GM19193 (cell line): ENCODE measurements around the gene SLC25A36.

Experiments used
- POLR2A ChIP-seq: IDR thresholded peaks from 4 replicates; pipeline ENCODE4 v1.6.1; 2011; ENCODE audit not compliant: insufficient read depth, insufficient read length; ENCODE audit errors: extremely low read depth

SLC25A36 gene

DNA sequence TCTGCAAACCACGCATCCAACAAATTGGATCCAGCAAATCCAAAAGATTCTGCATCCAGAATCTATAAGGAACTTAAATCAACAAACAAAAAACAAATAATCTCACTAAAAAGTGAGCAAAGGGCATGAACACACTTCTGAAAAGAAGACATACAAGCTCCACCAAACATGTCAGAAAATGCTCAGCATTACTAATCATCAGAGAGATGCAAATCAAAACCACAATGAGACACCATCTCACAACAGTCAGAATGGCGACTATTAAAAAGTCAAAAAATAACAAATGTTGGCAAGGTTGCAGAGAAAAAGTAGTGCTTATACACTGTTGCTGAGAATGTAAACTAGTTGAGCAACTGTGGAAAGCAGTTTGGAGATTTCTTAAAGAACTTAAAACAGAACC, 21.6 kb upstream of the SLC25A36 start:
- no peak for TF ChIP-seq POLR2A

- no peak for TF ChIP-seq POLR2A
Measured at GRCh38 chr3:140922634-140923033, 19.0 kb upstream of the SLC25A36 start.

DNA sequence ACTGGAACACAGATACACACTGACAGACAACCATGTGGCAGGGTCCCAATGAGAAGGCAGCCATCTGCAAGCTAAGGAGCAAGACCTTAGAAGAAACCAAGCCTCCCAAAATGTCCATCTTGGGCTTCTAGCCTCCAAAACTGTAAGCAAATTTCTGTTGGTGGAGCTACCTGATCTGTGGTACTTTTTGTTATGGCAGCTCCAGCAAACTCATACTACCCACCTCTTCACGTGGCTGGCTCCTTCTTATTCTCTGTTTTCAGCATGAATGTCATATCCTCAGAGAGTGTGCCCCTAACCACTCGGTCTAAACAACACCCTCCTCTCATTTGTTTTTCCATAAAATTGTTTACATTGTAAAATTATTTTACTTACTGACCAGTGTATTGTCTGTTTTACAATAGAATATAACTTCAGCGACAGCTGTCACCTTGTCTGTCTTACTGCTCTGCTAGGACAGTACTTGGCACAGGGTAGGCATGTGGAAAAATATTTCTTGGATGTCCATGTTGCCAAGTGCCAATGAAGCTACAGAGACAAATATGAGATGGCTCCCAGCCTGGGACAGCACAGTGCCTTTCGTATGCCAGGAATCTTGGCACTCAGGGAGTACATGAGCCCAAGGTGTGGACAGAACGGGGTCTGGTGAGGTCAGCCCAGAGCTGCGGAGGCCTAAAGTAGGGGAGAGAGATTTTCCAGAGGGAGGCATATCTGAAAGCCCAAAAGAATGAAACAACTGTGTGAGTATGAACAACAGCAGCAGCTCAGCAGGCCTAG, 17.4 kb upstream of the SLC25A36 start:
- no peak for TF ChIP-seq POLR2A

DNA sequence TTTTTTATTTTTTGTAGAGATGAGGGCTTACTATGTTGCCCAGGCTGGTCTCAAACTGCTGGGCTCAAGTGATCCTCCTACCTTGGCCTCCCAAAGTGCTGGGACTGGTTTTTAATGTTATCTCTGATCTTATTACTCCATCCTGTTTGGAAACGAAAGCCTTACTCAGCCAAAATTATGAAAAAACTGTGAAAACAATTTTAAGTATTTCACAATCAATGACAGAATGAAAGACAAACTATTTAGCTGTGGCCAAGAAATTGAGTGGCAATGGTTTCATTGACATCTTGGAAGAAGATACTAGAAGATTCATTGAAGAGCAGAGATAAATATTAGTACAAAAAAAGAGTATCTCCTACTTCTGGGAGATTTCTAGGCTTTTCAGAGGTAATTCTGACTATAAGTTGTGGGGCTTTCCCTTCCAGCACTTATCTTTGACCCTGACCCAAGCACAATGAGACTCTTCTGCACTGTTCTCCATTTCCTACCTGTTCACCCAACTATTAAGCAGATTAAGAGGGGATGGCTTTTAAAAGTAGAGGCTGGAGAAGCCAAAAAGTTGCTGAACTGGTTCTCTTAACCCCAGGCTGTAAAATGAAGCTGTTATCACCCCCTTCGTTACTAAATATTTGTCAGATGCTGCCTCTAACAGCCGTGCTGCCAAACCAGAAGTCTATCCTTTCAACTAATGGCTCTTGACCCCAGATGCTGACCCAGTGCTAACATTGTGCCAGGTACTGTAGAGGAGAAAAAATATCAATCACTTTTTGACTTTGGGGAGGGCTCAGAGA, 14.2 kb upstream of the SLC25A36 start:
- no peak for TF ChIP-seq POLR2A

- no peak for TF ChIP-seq POLR2A
Measured at GRCh38 chr3:140929446-140929845, 12.2 kb upstream of the SLC25A36 start.

GRCh38 chr3:140931016-140931454, 10.6 kb upstream of the SLC25A36 start:
- TF ChIP-seq POLR2A: no peak

- no peak for TF ChIP-seq POLR2A
Measured at GRCh38 chr3:140931801-140932200, 9.8 kb upstream of the SLC25A36 start.

DNA sequence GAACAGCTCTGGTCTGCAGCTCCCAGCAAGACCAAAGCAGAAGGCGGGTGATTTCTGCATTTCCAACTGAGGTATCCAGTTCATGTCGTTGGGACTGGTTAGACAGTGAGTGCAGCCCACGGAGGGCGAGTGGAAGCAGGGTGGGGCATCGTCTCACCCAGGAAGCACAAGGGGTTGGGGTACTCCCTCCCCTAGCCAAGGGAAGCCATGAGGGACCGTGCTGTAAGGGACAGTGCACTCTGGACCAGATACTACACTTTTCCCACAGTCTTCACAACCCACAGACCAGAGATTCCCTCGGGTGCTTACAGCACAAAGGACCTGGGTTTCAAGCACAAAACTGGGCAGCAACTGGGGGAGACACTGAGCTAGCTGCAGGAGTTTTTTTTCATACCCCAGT, 8.5 kb upstream of the SLC25A36 start:
- no peak for TF ChIP-seq POLR2A

DNA sequence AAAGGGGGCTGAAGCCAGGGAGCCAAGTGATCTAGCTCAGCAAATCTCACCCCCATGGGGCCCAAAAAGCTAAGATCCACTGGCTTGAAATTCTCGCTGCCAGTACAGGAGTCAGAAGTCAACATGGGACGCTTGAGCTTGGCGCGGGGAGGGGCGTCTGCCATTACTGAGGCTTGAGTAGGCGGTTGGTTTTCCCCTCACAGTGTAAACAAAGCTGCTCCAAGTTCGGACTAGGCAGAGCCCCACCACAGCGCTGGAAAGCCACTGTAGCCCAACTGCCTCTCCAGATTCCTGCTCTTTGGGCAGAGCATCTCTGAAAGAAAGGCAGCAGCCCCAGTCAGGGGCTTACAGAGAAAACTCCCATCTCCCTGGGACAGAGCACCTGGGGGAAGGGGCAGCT, 8.1 kb upstream of the SLC25A36 start:
- no peak for TF ChIP-seq POLR2A

DNA sequence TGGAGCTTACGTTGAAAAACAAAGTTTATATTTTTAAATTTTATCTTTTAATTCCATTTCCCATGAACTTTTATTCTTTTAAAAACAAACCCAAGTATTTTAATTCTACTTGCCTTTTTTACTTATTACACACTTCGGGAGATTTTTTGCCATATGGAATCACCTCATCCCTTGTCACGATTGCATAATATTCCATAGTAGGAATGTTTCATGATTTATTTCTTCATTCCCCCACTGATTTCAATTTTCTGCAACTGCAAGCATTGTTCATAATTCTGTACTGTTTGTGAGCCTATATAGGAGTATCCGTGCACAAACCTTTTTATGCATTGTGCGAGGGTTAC, 574 bp upstream of the SLC25A36 start:
- no peak for TF ChIP-seq POLR2A

DNA sequence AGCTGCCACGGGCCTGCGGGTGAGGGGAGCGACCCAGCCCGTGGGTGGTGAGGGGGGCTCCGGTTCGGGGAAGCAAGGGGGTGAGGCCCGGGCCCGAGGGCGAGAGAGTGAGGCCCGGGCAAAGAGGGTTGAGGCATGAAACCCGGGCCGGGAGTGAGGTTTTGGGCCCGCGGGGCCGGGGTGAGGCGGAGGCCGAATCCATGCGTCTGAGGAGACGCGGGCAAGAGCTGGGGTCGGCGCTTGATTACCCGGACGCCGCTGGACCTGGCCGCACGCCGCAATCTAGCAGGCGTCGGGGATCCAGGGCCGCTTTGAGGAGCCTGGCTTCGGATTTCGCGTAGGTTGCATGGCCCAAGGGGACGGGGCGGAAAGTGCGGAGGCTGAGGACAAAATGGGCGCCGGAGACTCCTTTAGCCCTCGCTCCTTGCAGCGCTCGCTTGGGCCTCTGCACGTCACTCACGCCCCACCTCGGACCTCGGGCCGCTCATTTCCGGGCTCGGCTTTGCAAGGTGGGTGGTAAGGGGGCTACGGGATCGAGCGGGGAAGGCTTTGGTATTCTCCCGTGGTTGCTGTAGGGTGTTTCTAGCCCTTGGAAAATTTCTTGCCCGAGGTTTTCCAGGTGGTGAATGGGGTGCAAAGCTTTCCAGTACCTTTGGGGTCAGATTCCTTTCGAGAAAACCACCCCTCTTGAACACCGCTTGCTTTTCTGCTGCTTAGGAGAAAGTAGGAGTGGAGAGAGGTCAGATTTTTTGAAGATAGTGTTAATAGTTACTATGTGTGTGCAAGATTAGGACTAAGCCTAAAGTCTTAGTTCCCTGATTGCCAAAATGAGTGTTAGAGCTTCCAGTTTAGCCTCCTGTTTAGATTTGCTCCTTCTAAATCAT, 827 bp downstream of the SLC25A36 start:
- peak; percentile 45 for TF ChIP-seq POLR2A

- TF ChIP-seq POLR2A: no peak
Measured at GRCh38 chr3:140943781-140944552, 2.3 kb downstream of the SLC25A36 start.

GRCh38 chr3:140948460-140949249, 7.0 kb downstream of the SLC25A36 start:
- no peak for TF ChIP-seq POLR2A

DNA sequence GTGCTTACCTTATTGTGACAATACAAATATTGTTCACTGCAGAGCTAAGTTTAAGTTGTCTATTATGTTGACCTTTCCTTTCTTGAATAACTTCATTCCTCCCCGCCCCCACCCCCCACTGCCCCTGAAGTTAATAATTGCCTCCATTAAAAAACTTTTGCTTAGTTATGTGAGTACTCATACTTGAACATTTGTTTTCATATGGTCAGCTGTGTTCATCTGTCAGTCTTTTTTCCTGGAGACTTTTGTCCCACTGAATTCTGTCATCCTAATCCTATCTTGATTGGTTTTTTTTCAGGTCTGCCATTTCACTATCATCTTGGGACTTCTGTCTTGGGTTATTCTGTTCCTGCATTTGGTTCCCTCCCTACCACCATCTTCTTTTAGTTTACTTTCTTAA, 8.5 kb downstream of the SLC25A36 start:
- TF ChIP-seq POLR2A: no peak
